Colonic mucosa (tissue), 4 donors: ENCODE results near the gene NEDD1. TPM values are rescaled to one million over a fixed set of nuclear protein-coding genes. Genes with fewer than 3 reads are reported as not detected.

Experiments used
- DNase-seq: peaks from one replicate; pipeline ENCODE4 v3.0.0-alpha.2; 2020
- H3K27ac ChIP-seq: fragments of 200-600 bp; one replicate; pipeline ENCODE4 v1.8.0; 2021
- H3K27me3 ChIP-seq: fragments of 200-600 bp; one replicate; pipeline ENCODE4 v1.8.0; 2021
- H3K36me3 ChIP-seq: fragments of 200-600 bp; one replicate; pipeline ENCODE4 v1.8.0; 2021
- H3K4me1 ChIP-seq: fragments of 200-600 bp; one replicate; pipeline ENCODE4 v1.8.0; 2021; ENCODE audit warnings: mild to moderate bottlenecking
- H3K4me3 ChIP-seq: fragments of 200-600 bp; one replicate; pipeline ENCODE4 v1.8.0; 2021
- H3K9ac ChIP-seq, 2 donors: one replicate each; pipeline ENCODE4 v1.7.0; 2013; ENCODE audit warnings: control low read depth in 2 of 2, low read depth in 2 of 2, low read length in 2 of 2
- H3K9me3 ChIP-seq: fragments of 200-600 bp; one replicate; pipeline ENCODE4 v1.8.0; 2021
- intact Hi-C: fragments of 100-400 bp; cut with DNase I; formaldehyde crosslinking; loops from one replicate; pipeline ENCODE4 v1.14.1; 2022
- total RNA-seq, 2 donors: library from RNA; stranded (reverse); fragmentation: NEBNext Ultra II Directional in 1 of 2; extraction: Animal tissue kit (Norgen Biotek cat#: 25700) in 1 of 2; gene quantifications; one replicate each; pipeline ENCODE4 v1.2.1, GENCODE V29; 2021
- TF ChIP-seq, protein P1 (sequence below): fragments of 200-600 bp; IDR thresholded peaks from one replicate; pipeline ENCODE4 v1.8.0; 2022; ENCODE audit warnings: antibody characterized with exemption, mild to moderate bottlenecking
- donor health status: healthy.
- donor health status: DM: no; HTN: no; CAD: no.
- donor health status: DM: no; HTN: no; CAD: no.

The NEDD1 gene
- total RNA-seq, 2 donors from 2014 or later: 14.5 to 17.7 TPM

GRCh38 chr12:96886998-96887677, 19.9 kb upstream of the NEDD1 start:
- Histone ChIP-seq H3K27ac (no peak overlapping the region), H3K9me3 (no peaks in the 10 kb centered on the region), H3K36me3 (no peaks in the 10 kb centered on the region), H3K27me3 (no peaks in the 10 kb centered on the region), H3K4me3 (no peak overlapping the region), H3K9ac (no peak overlapping the region), H3K4me1 (no peaks in the 10 kb centered on the region)
- DNase-seq: no peak
- TF ChIP-seq, protein P1, sequence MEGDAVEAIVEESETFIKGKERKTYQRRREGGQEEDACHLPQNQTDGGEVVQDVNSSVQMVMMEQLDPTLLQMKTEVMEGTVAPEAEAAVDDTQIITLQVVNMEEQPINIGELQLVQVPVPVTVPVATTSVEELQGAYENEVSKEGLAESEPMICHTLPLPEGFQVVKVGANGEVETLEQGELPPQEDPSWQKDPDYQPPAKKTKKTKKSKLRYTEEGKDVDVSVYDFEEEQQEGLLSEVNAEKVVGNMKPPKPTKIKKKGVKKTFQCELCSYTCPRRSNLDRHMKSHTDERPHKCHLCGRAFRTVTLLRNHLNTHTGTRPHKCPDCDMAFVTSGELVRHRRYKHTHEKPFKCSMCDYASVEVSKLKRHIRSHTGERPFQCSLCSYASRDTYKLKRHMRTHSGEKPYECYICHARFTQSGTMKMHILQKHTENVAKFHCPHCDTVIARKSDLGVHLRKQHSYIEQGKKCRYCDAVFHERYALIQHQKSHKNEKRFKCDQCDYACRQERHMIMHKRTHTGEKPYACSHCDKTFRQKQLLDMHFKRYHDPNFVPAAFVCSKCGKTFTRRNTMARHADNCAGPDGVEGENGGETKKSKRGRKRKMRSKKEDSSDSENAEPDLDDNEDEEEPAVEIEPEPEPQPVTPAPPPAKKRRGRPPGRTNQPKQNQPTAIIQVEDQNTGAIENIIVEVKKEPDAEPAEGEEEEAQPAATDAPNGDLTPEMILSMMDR: no peak
- intact Hi-C loops: no loop called here

DNA sequence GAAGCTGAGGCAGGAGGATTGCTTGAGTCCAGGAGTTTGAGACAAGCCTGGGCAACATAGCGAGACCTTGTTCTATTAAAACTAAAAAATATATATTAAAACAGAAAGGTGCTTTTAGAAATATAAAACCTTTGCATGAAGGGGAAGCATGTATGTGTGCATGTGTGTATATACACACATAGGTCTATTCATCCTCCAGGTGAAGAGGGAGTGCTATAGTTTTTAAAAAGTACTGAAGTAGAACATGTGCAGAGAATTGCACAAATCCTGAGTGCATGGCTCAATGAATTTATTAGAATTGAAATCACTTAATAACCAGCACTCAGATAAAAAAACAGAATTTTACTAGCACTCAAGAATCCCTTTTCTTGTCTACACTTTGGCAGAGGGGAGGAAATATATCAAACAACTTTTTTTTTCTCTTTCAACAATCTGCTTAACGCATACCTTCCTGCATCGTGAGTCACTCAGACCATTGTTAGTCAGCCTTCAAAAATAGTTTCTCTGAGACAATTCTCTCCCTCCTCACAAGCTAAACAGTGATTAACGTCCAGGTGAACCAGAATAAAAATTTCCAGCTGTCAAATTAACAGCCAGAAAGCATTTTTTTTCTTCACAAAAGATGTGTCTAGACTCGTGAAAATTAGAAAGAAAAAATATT, 17.7 kb upstream of the NEDD1 start:
- TF ChIP-seq, protein P1: no peak
- DNase-seq: no peak
- Histone ChIP-seq H3K27ac (no peak overlapping the region), H3K4me1 (no peaks in the 10 kb centered on the region), H3K36me3 (no peaks in the 10 kb centered on the region), H3K9ac (no peak overlapping the region), H3K4me3 (no peak overlapping the region), H3K9me3 (no peaks in the 10 kb centered on the region), H3K27me3 (no peaks in the 10 kb centered on the region)
- intact Hi-C loops: no loop called here

GRCh38 chr12:96890331-96890730, 16.7 kb upstream of the NEDD1 start:
- H3K9ac ChIP-seq: no peak overlapping the region
- no peaks in the 10 kb centered on the region for H3K27me3 ChIP-seq
- intact Hi-C loops: no loop called here
- H3K36me3 ChIP-seq: no peaks in the 10 kb centered on the region
- TF ChIP-seq, protein P1: no peak
- H3K4me1 ChIP-seq: no peaks in the 10 kb centered on the region
- DNase-seq: no peak
- H3K9me3 ChIP-seq: no peaks in the 10 kb centered on the region
- no peak overlapping the region for H3K27ac ChIP-seq
- H3K4me3 ChIP-seq: no peak overlapping the region

GRCh38 chr12:96892104-96892503, 15.0 kb upstream of the NEDD1 start:
- H3K4me3 ChIP-seq: no peak overlapping the region
- TF ChIP-seq, protein P1: no peak
- no peak overlapping the region for H3K27ac ChIP-seq
- intact Hi-C loops: no loop called here
- no peaks in the 10 kb centered on the region for H3K4me1 ChIP-seq
- no peaks in the 10 kb centered on the region for H3K36me3 ChIP-seq
- no peak overlapping the region for H3K9ac ChIP-seq
- DNase-seq: no peak
- H3K27me3 ChIP-seq: no peaks in the 10 kb centered on the region
- no peaks in the 10 kb centered on the region for H3K9me3 ChIP-seq

DNA sequence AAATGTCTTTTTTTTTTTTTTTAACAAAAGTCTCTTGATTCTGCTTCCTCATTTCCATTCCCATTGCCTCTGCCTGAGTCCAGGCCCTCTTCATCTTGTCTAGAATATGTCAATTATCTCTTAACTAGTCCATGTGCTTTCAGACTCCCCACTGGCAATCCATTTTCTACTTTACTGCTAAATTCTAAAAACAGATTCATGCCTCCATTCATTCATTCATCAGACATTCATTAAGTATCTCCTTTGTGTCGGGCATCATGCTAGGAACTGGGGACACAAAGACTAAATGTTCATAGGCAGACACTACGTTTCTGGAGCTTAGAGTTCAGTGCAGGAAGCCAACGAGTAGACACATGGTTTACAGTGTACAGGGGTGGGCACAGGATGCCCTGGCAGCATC, 9.6 kb upstream of the NEDD1 start:
- intact Hi-C loops: no loop called here
- TF ChIP-seq, protein P1: no peak
- no peak overlapping the region for H3K9ac ChIP-seq
- H3K4me3 ChIP-seq: no peak overlapping the region
- H3K27ac ChIP-seq: no peak overlapping the region
- no peaks in the 10 kb centered on the region for H3K36me3 ChIP-seq
- no peaks in the 10 kb centered on the region for H3K9me3 ChIP-seq
- H3K27me3 ChIP-seq: no peaks in the 10 kb centered on the region
- no peak for DNase-seq
- H3K4me1 ChIP-seq: no peaks in the 10 kb centered on the region
